PC-9 (cell line): ENCODE measurements around the gene BMPR1B.

Experiments
- CTCF ChIP-seq: fragments of 200-600 bp; sonication (generic); conservative IDR thresholded peaks from 2 replicates; pipeline ENCODE4 v1.6.1; 2017; ENCODE audit warnings: mixed run types, antibody characterized with exemption, mild to moderate bottlenecking, moderate library complexity
- EZH2 ChIP-seq: fragments of 200-600 bp; sonication (generic); IDR thresholded peaks from 2 replicates; pipeline ENCODE4 v1.8.0; 2017; ENCODE audit warnings: antibody characterized with exemption, low read depth

GRCh38 chr4:95106408-95106928 is 348.7 kb downstream of the BMPR1B start:
- no peak for TF ChIP-seq CTCF
- no peak for TF ChIP-seq EZH2
